HS-27A (cell line): ENCODE data around the gene GTPBP1.

Experiments
- DNase-seq: peaks from one replicate; pipeline ENCODE4 v3.0.0-alpha.2; 2012; ENCODE audit warnings: low read depth, missing footprints

The GTPBP1 gene

DNA sequence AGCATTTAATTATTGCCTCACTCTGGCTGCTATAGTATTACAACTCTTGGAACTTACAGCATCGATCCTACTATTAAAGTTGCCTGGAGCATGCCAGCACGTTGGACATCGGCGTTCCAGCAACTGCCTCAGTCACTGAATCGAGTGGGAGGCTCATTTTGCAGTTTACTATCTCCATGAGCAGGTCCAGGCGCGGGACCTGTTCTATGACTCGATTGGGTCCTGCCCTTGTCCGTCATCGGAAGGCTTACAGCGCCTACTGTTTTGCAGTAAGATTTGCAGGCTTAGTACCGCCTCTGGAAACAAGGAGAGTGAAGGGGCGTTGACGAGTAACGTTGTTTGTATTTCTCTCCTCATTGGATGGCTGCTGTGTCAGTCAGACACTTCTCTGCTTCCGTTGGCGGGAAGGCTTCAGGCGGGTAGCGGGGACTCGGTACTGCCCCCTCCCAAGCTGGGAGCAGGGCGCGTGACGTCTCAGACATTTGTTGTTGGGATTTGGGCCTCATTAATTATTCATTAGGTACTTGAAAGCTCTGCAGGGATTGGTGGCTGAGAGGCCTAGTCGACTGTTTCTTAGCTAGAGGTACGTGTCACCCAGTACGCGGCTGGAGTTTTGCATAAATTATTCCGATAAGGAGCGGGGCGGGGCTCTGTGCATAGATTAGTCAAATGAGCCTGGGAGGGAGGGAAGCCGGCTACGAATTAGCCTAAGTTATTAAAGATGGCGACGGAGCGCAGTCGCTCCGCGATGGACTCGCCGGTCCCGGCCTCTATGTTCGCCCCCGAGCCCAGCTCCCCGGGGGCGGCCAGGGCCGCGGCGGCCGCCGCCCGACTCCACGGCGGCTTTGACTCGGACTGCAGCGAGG, at the start of gene GTPBP1:
TSS of gene GTPBP1 (plus strand) at position 710 of the 866 bp plus-strand sequence. CDS start at position 722, 12 bp downstream.
- peak; percentile 99 for DNase-seq

DNA sequence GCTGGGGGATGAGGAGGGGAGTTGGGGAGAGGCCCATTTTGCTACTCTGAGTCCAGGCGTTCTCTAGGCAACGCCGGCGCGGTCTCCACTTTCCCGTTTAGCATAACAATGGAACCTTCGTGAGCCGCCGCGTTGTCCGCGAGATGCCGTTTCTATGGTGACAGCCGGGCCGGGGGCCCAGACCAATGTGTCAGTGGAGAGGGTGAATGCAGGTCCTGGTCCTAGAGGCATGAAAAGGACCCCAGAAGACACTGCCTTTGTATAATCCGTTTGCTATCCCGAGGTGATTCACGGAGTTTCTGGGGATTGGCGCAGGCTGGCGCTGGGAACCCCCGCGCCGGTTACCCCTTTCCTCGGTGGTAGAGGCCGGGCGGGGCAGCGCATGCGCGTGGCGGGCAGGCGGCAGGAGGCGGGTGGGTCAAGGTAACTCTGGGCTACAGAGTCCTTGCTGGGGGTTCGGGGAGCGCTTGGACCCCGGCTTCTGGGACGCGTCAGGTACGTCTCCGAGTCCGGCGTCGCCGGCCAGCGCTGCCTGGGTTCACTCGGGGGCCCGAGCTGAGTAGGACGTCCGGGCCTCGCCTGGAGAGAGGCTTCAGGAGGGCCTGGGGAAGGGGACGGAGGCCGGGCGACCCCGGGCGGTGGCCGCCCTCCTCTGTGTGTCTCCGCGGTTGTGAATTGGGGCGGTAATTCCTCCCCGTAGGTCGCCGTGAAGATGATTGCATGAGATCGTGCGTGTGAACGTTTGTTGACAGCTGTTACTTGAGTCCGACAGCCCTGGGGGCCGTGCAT, 49.3 kb upstream of the GTPBP1 start, which contains the start of the genes CBY1 and FAM227A:
TSS of gene CBY1 (plus strand) at position 383 of the 789 bp plus-strand sequence. CDS start 11,417 bp downstream, outside the sequence.
TSS of gene FAM227A (minus strand) at position 137 of the 789 bp plus-strand sequence. CDS start 6,224 bp downstream, outside the sequence.
- DNase-seq, result peak; percentile 55

DNA sequence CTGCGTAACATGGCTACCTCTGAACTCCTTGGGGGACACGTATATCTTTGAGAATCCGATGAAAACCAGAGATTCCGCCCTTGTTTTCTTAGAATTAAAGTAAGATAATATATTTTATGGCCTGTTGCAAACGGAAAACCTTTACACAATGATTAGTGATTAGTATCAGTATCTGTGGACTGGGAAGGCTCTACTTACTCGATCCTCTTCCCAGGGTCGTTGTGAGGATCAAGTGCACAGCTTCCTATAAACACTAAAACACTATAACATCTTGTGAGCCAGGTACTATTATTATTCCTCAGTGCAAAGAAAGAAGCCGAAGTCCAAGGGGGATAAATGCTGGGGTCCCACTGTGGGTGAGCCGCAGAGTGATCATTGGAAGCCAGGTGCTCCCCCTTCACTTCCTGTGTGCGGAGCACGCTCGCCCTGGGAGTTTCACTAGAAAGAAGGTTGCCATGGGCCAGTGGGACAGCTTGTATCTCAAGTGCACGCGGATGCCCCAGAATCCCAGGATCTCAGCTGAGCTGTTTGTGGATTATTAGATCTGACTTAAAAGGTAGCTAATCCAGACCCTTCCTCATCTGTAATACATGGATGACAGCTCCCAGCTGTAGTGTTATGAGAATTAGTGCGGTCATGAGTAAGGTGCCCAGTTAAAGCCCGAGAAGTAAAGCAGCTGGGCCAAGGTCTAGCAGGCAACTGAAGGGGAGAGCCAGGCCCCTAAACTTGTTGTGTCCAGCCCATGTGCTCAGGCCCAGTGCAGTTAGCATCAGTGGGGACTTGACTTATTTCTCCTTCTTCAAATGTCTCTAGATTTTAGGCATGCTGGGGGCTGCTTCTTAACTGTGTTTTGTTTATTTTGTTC, 48.5 kb upstream of the GTPBP1 start:
- peak; percentile 4 for DNase-seq

DNA sequence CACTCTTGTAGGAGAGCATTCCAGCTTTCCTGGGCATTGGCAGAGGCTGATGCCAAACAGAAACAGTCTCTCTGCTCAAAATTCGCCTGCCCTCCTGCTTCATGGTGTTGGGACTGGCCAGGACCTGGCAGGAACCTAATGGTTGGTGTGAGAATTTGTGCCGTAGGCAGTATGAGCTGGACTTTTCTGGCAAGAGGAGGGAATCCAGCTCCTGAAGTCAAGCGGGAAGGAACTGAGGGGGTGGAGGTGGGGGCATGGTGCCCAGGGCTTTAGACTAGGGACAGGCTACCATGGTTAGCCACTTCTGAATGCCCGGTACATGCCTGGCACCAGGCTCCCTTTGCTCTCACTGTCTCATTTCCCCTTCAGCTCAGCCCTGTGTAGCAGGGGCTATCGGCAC, 30.9 kb upstream of the GTPBP1 start:
- no peak for DNase-seq

DNA sequence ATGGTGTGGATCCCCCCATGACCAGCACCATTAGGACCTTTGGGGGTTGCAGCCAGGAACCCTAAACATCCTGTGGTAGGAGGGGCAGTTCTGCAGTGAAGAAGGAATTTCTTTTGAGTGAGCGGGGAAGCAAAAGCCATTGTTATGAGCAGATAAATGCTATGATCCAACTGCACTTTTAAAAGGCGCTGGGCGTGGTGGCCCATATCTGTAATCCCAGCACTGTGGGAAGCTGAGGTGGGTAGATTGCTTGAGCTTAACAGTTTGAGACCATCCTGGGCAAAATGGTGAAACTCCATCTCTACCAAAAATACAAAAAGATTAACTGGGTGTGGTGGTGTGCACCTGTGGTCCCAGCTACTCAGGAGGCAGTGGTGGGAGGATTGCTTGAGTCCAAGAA, 29.9 kb upstream of the GTPBP1 start:
- DNase-seq, result no peak

DNA sequence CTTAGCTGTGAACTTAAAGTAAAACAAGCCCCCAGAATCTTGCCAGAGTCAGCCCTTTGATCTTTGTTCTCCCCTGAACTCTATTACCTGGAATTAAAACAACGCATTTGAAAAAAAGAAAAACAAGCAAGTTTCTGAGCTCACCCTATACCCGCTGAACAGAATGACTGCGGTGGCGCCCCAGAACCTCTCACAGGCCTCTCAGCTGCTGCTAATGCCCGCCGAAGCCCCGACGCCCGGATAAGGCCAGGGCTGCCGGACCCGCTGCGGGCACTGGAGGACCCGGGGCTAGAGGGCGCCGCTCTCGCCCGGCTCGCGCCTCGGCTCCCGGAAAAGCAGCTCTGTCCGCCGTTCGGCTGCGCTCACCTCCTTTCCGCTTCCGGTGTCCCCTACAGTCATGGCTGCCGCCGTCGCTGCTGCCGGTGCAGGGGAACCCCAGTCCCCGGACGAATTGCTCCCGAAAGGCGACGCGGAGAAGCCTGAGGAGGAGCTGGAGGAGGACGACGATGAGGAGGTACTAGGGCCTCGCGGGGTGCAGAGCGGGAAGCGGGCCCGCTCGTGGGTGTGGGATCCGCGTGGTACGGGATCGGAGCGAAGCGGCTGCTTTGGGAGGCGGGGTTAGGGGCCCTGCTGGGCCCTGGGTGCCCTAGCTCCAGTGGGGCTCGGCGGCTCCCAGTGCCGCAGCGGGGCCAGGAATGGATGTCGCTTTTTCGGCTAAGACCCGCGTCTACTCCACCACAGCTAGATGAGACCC, 24.0 kb upstream of the GTPBP1 start, which contains the start of gene TOMM22:
TSS of gene TOMM22 (plus strand) at position 376 of the 754 bp plus-strand sequence. CDS start at position 398, 22 bp downstream.
- DNase-seq, result peak; percentile 58

DNA sequence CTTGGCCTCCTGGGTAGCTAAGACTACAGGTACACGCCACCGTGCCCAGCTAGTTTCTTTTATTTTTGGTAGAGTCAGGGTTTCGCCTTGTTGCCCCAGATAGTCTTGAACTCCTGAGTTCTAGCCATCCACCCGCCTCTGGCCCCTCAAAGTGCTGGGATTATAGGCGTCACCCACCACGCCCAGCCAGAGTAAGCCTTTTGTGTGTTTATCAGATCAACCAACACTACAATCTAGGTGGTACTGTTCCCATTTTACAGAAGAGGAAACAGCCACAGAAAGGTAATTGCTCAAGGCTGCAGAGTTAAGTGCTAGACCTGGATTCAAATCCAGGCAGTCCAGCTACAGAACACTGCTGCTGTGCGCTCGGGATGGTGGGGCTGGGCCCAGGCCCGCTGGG, 20.8 kb upstream of the GTPBP1 start:
- no peak for DNase-seq

DNA sequence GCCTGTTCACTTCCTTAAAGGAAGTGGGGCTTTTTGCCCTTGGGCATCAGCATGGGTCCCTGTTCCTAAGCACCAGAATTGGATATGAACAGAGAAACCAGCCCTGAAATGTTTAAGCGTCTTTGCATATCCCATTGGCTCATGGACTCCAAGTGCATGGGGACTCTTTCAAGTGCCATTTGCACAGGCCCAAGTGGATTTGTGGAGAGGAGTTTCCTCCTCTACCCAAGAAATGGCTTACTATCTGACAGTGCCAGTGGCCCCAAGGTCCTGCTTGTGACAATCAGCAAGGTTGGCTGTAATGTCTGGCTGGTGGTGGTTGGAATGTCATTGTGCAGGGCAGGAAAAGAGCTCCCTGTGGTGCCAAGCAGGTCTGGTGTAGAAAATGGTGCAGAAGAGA, 20.0 kb upstream of the GTPBP1 start:
- no peak for DNase-seq

DNA sequence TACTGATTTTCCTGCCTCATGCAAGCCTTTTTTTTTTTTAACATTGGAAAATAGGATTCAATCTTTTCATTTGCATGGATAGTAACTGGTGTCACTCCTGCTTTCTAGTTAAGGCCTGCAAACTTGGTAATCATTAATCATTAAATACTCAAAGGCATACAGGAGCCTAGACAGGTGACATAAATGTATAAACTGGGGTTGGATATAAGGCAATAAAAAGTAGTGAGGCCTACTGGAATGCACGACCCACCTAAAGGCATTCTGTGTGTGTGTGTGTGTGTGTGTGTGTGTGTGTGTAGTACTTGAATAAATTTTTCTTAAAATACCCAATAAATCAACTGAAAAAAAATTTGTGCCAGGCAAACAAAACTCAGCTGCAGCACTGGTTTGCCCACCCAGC, 16.1 kb upstream of the GTPBP1 start:
- no peak for DNase-seq

DNA sequence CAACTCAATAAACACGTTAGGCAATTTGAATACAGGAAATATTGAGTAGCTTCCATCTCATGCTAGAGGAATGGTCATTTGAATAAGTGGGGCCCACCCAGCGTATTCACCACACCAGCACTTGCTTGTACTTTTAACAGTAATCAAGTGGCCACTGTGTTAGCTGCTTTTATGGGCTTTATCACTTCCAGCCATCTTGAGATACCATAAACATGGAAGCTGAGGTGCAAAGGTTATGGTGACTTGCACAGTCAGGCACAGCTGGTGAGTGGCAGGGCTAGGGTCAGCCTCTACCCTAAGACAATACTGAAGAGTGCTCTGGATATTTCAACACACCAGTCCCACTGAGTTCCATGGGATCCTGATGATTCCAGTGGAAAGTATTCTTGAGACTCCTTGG, 11.7 kb upstream of the GTPBP1 start:
- DNase-seq, result no peak

DNA sequence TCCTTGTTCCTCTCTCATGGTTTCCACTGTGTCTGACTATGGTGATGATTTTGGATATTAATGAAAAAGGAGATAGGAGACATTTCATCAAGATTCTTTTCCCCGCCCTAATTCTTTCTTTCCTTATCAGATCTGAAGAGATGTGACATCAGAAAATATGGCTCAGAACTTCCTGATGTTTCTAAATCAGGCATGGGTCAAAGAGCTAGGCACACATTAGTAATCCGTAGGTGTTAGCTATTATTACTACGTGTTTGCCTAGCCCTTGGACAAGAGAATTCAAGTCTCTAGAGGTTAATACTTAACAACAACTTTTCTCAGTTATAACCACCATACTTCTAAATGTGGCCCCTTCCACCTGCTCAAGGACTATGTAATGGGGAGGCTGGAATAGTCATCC, 10.8 kb upstream of the GTPBP1 start:
- no peak for DNase-seq

DNA sequence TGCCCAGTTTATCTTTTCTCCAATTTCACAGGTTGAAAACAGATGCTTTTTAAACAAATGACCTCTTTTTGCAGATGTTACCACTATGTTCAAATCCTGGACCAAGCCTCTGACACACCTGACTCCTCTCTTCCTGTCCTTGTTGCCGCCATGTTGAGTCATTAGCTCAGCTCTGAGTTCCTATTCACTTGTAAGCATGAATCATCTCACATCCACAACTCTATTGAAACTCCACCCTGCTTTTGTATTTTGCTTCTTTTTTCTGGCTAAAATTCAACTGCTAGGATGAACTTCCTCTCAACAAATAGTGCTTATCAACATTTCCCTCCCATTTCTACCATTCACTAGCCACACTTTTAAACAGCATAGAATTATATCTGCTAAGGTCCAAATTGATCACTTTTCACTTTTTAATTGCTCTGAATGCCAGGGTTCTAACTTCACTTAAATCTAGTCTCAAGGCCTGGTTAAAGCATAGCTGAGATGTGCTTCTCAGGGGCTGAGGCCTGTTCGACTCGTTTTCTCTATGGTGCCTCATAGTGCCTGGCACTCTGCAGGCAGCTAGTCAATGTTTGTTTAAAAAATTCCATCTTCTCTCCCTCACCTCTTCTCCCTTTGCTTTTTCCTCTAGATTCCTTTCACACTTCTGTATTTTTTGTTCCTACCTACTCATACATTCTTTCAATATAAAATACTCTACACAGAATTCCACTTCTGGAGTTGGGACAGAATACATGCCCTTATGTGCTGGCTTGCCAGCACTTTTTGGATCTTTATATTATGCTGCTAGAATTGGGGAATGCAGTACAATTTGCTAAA, 8.9 kb upstream of the GTPBP1 start:
- peak; percentile 42 for DNase-seq

DNA sequence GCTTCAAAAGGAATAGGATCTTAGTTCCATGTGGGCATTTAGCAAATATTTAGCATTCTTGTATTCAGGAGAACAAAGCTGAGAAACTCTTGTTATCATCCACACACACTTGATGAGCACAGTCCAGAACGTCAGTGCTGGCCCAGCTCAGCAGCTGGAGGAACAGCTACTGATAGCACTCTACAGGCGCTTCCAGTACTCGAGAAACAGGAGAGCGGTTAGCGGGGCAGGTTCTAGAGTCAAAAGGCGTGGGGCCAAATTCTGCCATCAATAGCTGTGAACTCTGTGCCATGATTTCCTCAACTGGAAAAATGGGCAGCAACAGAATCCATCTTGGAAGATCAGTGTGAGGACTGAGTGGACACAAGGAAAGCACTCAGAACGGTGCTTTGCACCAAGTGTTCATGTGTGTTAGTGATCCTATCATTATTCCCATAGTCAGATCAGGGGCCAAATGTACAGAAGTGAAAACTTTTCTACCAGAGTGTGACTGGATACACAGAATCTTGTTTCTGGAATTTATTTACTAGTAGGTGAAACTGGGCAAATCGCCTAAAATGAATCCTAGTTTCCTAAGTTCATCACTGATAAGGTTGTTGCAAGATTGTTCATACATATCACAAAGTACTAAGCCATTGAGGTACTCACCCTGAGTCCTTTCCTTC, 8.2 kb upstream of the GTPBP1 start:
- DNase-seq, result no peak

DNA sequence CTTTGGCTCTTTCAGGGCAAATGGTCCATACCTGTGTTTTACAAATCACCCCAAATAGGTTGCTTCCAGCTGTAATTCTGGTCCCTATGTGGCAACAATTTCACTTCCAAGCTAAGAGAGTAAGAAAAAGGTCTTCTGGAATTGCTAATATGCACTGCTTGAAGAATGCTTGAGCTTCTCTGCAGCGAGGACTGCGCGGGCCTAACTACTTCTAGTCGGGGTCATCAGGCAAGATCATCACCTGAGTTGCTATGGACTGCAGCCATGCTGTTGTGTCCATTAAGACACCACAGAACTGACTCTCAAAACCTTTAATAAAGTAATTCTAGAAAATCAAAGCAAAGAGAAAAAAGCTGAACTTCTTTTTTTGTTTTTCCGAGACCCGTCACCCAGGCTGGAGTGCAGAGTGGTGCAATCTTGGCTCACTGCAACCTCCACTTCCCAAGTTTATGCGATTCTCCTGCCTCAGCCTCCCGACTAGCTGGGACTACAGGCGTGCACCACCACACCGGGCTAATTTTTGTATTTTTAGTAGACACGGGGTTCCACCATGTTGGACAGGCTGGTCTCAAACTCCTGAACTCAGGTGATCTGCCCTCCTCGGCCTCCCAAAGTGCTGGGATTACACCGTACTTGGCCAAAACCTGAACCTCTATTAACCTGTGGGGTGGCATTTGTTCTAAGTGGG, 7.2 kb upstream of the GTPBP1 start:
- DNase-seq, result no peak

DNA sequence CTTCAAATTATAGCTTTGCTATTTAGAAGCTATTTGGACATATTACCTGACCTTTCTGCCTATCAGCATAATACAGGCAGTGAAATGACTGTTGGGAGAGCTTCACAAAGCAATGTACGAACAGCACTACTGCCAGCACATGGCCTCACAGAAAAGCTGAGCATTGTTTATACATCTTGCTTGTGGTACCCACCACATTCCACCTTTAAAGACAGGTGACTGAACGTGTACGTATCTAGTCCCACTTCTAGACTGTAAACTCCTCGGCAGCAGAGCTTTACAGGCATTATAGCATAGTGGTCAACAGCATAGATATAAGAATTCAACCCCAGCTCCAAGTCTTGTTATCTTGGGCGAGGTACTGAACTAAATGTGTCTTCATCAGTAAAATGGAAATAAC, 6.6 kb upstream of the GTPBP1 start:
- DNase-seq, result no peak

DNA sequence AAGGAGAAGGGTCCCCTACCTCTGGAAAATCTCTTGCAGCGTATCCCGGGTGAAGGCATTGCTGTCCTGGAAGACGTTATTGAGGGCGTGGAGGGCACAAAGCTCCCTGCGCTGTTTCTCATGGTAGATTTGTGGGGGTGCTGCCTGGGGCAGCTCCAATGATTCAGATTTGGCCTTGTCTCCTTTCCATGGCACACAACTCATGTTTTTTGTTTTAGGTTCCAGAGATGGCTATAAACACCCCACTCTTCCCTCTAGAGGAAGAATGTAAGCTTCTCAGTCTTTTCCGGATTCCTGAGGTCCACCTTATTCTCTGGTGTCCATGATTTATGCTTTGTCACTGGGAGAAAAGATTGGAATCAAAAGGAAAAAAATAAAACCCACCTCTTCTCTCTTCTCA, 6.0 kb upstream of the GTPBP1 start:
- no peak for DNase-seq

DNA sequence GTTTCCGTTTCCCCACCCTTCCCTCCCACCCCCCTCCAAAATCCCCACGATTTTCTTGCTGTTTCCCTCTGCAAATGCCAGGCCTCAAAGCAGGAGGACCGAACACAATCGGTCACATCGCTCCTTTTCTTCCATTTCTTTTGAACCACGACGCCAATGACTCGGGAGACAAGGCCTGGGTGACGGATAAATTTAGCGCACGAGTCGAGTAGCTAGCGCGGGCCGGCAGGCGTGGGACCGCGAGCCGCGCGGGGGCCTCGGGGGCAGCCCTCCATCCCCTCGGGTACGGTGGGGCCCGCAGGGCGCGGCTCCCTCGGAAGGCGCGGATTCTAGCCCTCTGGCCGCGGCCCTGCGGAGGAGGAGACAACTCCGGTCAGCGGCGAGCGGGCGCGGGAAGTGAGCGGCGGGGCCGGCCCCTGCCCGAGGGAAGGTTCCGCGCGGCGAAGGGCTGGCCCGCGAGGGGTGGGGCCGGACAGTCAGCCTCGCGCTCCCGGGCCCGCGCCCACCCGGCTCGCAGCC, 5.4 kb upstream of the GTPBP1 start:
- DNase-seq, result no peak

DNA sequence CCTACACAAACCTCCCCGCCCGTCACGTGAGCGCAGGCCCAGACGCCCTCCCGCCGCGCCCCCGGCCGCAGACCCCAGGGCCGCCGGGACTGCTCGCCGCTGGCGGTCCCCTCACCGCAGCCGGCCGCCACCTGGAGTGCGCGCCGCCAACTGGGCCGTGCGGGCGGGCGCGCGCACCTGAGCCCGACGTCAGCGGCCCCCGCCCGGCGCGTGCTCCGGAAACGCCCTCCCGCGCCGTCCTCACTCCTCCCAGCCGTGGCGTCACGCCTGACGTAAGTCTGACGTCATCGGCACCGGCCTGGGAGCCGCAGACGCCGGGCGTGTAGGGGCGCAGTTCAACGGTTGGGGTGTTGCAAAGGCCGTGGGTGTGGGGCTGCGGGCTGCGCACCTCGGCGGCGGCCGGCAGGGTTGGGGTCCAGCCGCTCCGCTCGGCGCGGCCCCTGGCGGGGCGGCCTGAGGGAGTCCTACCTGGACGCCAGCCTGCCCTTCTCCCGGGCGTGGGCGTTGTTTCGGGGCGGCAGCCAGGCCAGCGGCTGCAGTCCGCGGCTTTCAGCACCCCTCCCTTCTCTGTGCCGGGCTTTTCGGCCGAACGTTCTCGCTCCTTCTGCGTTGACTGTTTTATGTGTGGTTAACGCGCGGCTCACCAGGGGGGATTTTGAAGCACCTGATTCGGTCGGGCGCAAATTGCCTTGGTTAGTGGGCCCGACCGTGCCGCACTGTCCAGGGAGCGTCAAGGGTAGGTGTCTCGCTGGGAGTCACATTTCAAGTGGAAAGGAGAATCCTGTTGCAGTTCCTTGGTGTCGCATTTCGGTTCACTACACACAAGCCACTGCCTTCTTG, 4.7 kb upstream of the GTPBP1 start, which contains the start of gene JOSD1:
TSS of gene JOSD1 (minus strand) at position 155 of the 840 bp plus-strand sequence. CDS start 956 bp downstream, outside the sequence.
- DNase-seq, result peak; percentile 73
